Activated CD8-positive, alpha-beta T cell treated with anti-CD3 and anti-CD28 coated beads for 36 hours (primary cell): ENCODE results near the gene NFATC4. TPM values are rescaled to one million over a fixed set of nuclear protein-coding genes. Genes with fewer than 3 reads are reported as not detected.
"Not testable (repeated sequence)": the region's sequence is repeated elsewhere in the genome, so short reads cannot be mapped to it uniquely, and the experiment has no call there.

Experiments
- ATAC-seq: fragments of 200-7000 bp; cut with Tn5 transposase; one replicate; pipeline ENCODE4 v1.10.0; 2021; ENCODE audit warnings: mild to moderate bottlenecking, moderate library complexity
- CTCF ChIA-PET: fragments of 350-600 bp; sonication (Branson Sonifier 250); formaldehyde crosslinking; loops from one replicate; lab custom pipeline; 2021; ENCODE audit warnings: antibody characterized with exemption; lab: Charles Lee
- POLR2A ChIA-PET: fragments of 350-600 bp; sonication (Branson Sonifier 250); formaldehyde crosslinking; loops from one replicate; lab custom pipeline; 2021; ENCODE audit warnings: antibody characterized with exemption; lab: Charles Lee
- DNase-seq: peaks from one replicate; pipeline ENCODE4 v3.0.0-alpha.2; 2020
- H3K27ac Mint-ChIP-seq: one replicate; pipeline ENCODE4 v1.8.0; 2021; ENCODE audit warnings: mild to moderate bottlenecking, mixed read lengths
- H3K27me3 Mint-ChIP-seq: one replicate; pipeline ENCODE4 v1.8.0; 2021; ENCODE audit warnings: mixed read lengths
- H3K36me3 Mint-ChIP-seq: one replicate; pipeline ENCODE4 v1.8.0; 2021; ENCODE audit warnings: low read depth, mixed read lengths
- H3K4me1 Mint-ChIP-seq: one replicate; pipeline ENCODE4 v1.8.0; 2021; ENCODE audit warnings: low read depth, mixed read lengths
- H3K4me3 Mint-ChIP-seq: one replicate; pipeline ENCODE4 v1.8.0; 2021; ENCODE audit warnings: mild to moderate bottlenecking, moderate library complexity, mixed read lengths
- H3K9me3 Mint-ChIP-seq: one replicate; pipeline ENCODE4 v1.8.0; 2021; ENCODE audit warnings: mixed read lengths
- intact Hi-C: fragments of 100-400 bp; cut with micrococcal nuclease; formaldehyde crosslinking; loops from one replicate; pipeline ENCODE4 v1.10.0; 2022
- total RNA-seq, 2 experiments: library from RNA; stranded (reverse); gene quantifications; one replicate each; pipeline ENCODE4 v1.2.3, GENCODE V29; 2021
- TF ChIP-seq, protein P1 (sequence below): fragments of 200-600 bp; IDR thresholded peaks from one replicate; pipeline ENCODE4 v1.8.0; 2022; ENCODE audit warnings: antibody characterized with exemption, mild to moderate bottlenecking

Gene NFATC4
- total RNA-seq, 2 experiments from 2014 or later = 1.3 to 2.0 TPM

DNA sequence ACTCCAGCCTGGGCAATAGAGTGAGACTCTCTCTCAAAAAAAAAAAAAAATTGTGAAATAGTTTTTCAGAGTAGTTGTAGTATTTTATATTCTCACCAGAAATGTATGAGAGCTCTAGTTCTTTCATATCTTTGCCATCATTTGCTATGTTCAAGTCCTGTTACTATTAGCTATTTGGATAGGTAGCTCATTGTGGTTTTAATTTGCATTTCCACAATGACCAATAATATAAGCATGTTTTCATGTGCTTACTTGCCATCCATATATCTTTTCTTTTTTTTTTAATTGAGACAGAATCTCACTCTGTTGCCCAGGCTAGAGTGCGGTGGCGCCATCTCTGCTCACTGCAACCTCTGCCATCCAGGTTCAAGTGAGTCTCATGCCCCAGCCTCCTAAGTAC lies 19.8 kb upstream of the NFATC4 start:
- Mint-ChIP-seq H3K9me3 (no peaks in the 10 kb centered on the region), H3K36me3 (no peaks in the 10 kb centered on the region), H3K4me3 (no peak overlapping the region), H3K27me3 (peaks cover 31% of the 10 kb centered on the region), H3K27ac (no peak overlapping the region), H3K4me1 (no peaks in the 10 kb centered on the region)
- DNase-seq (no peak), ATAC-seq (no peak)
- intact Hi-C loops = no loop called here
- TF ChIP-seq, protein P1, sequence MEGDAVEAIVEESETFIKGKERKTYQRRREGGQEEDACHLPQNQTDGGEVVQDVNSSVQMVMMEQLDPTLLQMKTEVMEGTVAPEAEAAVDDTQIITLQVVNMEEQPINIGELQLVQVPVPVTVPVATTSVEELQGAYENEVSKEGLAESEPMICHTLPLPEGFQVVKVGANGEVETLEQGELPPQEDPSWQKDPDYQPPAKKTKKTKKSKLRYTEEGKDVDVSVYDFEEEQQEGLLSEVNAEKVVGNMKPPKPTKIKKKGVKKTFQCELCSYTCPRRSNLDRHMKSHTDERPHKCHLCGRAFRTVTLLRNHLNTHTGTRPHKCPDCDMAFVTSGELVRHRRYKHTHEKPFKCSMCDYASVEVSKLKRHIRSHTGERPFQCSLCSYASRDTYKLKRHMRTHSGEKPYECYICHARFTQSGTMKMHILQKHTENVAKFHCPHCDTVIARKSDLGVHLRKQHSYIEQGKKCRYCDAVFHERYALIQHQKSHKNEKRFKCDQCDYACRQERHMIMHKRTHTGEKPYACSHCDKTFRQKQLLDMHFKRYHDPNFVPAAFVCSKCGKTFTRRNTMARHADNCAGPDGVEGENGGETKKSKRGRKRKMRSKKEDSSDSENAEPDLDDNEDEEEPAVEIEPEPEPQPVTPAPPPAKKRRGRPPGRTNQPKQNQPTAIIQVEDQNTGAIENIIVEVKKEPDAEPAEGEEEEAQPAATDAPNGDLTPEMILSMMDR = no peak
- ChIA-PET POLR2A (interaction anchor here (0.6 to 0.7 kb wide), 2 partner anchors 63 to 962 kb away, joined by 3 to 4 read pairs; no protein-coding TSS in a partner anchor), CTCF (interaction anchor here (1.0 to 5.7 kb wide), 2 partner anchors 8 to 15 kb away, joined by 3 to 70 read pairs; partner anchors contain the start of genes ADCY4 and RIPK3)

DNA sequence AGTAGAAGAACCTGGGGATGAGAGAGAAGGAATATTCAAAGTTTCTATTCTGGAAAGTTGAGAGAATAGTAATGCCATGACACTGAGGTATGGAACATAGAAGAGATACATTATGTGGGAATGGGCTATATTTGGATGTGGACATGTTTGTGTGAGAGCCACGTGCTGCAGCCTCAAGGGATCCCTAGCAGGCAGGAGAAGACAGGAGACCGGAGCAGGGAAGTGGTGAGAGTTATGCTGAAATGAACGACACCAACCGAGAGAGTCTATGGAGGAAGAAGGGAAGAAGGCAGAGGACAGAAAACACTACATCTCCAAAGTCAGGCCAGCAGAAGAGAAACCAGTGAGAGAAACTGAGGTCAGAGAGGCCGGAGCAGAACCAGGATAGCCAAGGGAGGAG lies 18.2 kb upstream of the NFATC4 start:
- Mint-ChIP-seq H3K4me1 (peaks cover 3% of the 10 kb centered on the region), H3K4me3 (no peak overlapping the region), H3K36me3 (no peaks in the 10 kb centered on the region), H3K27ac (no peak overlapping the region), H3K9me3 (no peaks in the 10 kb centered on the region), H3K27me3 (peaks cover 38% of the 10 kb centered on the region)
- ChIA-PET POLR2A (no interaction called here), CTCF (interaction anchor here (1.0 to 1.3 kb wide), 5 partner anchors 9 to 36 kb away, joined by 3 to 4 read pairs (median 3); no protein-coding TSS in a partner anchor)
- DNase-seq = no peak
- intact Hi-C loops = no loop called here
- ATAC-seq = no peak
- TF ChIP-seq, protein P1 = no peak

DNA sequence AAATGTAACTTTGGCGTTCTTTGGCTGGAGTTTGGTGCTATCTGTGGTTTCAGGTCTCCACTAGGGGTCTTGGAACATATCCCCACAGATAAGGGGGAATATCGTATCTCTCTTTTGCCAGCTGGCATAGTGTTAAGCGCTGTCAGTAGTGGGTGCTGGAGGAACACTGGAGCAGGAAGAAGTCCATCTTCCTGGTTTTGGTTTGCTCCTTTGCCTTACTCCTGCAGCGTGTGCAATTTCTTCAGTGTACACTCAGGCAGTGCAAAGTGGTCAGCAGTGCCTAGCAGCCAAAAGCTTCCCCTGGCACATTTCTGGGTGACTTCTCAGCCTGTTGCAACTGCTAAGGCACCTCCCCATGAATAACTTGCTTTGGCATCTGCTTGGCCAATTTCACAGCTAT lies 16.5 kb upstream of the NFATC4 start:
- no peak overlapping the region for H3K27ac Mint-ChIP-seq
- DNase-seq (no peak), ATAC-seq (no peak)
- no peak overlapping the region for H3K4me3 Mint-ChIP-seq
- TF ChIP-seq, protein P1 = no peak
- ChIA-PET CTCF (interaction anchor here (0.8 to 3.1 kb wide), 8 partner anchors 11 to 85 kb away, joined by 3 to 15 read pairs (median 4); partner anchors contain the start of genes CIDEB and RIPK3), POLR2A (no interaction called here)
- intact Hi-C loops = no loop called here
- no peaks in the 10 kb centered on the region for H3K9me3 Mint-ChIP-seq
- peaks cover 3% of the 10 kb centered on the region for H3K4me1 Mint-ChIP-seq
- H3K36me3 Mint-ChIP-seq = no peaks in the 10 kb centered on the region
- H3K27me3 Mint-ChIP-seq = peaks cover 35% of the 10 kb centered on the region

DNA sequence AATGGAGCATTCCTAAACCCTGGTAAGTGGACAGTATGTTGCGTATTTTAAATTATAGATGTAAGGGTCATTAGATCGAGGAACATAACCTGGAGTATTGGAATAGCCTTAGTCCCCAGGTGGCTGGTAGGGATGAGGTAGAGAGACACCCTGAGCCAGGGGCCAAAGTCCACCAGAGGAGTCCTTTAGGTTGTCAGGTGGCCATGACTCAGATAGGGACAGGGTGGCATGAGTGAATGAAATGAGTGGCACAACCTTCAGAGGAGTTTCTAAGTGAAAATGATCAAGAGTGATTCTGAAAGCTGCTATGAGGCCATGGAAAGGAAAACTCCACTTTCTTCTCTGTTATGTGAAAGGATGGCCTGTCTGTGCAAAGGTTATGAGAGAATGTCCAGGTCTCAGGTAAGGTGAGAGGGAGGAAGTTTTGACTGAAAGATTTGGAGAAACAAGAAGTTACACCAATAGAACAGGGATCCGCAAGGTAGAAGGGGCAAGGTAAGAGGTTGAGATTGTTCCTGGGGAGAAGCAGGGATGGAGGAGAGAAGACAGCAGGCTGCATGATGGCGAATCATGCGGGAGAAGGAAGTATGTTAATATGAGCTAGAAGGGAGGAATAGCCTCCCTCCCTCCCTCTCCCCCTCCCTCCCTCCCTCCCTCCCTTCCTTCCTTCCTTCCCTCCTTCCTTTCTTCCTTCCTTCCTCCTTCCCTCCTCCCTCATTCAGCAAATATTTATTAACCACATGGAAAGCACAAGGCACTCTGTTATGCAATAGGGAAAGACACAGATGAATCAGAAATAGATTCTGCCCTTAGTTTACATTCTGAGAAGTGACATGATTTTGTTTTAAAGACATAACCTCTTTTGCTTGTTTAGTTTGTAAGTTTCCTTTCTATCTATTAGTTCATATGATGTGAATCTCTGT lies 14.2 kb upstream of the NFATC4 start:
- no peak overlapping the region for H3K4me3 Mint-ChIP-seq
- peaks cover 30% of the 10 kb centered on the region for H3K27me3 Mint-ChIP-seq
- H3K27ac Mint-ChIP-seq = no peak overlapping the region
- H3K9me3 Mint-ChIP-seq = no peaks in the 10 kb centered on the region
- no peaks in the 10 kb centered on the region for H3K36me3 Mint-ChIP-seq
- H3K4me1 Mint-ChIP-seq = peaks cover 3% of the 10 kb centered on the region
- POLR2A ChIA-PET = no interaction called here
- TF ChIP-seq, protein P1 = no peak
- DNase-seq (no peak), ATAC-seq (no peak)
- CTCF ChIA-PET = interaction anchor here (1.7 to 3.1 kb wide), 2 partner anchors 20 to 77 kb away, joined by 5 to 15 read pairs; no protein-coding TSS in a partner anchor
- intact Hi-C loops = no loop called here

DNA sequence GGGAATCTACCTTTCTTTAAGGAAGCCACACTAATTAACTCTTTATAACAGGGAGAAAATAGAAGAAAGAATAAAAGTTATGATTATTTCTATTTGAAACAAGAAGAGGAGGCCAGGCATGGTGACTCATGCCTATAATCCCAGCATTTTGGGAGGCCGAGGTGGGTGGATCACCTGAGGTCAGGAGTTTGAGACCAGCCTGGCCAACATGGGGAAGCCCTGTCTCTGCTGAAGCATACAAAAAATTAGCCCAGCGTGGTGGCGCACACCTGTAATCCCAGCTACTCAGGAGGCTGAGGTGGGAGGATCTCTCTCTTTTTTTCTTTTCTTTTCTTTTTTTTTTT lies 13.5 kb upstream of the NFATC4 start:
- intact Hi-C loops, DNase-seq, H3K27ac Mint-ChIP-seq, H3K9me3 Mint-ChIP-seq, H3K4me3 Mint-ChIP-seq, H3K4me1 Mint-ChIP-seq, ATAC-seq, POLR2A ChIA-PET, H3K36me3 Mint-ChIP-seq: not testable (repeated sequence)
- CTCF ChIA-PET = interaction anchor here (1.7 kb wide), 1 partner anchor 77 kb away, joined by 5 read pairs; no protein-coding TSS in a partner anchor
- H3K27me3 Mint-ChIP-seq = peaks cover 28% of the 10 kb centered on the region
